NCI-H69 (cell line): ENCODE data around the gene TYW1B.
"Not testable (repeated sequence)": the region's sequence is repeated elsewhere in the genome, so short reads cannot be mapped to it uniquely, and the experiment has no call there.

Experiments used
- DNase-seq: peaks from one replicate; lab custom pipeline; 2025; lab: John Stamatoyannopoulos, UW

Gene TYW1B

GRCh38 chr7:72625721-72626423 lies 202.1 kb downstream of the TYW1B start:
- DNase-seq = peak; percentile 11

- peak; percentile 42 for DNase-seq
Observed at GRCh38 chr7:72622532-72622931, 205.5 kb downstream of the TYW1B start.

GRCh38 chr7:72621761-72622187 lies 206.2 kb downstream of the TYW1B start:
- DNase-seq = peak; percentile 88

- DNase-seq = peak; percentile 31
Observed at GRCh38 chr7:72620923-72621322, 207.1 kb downstream of the TYW1B start.

- DNase-seq = peak; percentile 50
Observed at GRCh38 chr7:72618435-72619180, 209.4 kb downstream of the TYW1B start.

GRCh38 chr7:72609761-72610160 lies 218.2 kb downstream of the TYW1B start:
- DNase-seq = not testable (repeated sequence)

GRCh38 chr7:72607988-72608387 lies 220.0 kb downstream of the TYW1B start:
- not testable (repeated sequence) for DNase-seq

GRCh38 chr7:72605863-72606431 lies 222.1 kb downstream of the TYW1B start:
- not testable (repeated sequence) for DNase-seq

- DNase-seq = not testable (repeated sequence)
Observed at GRCh38 chr7:72604771-72605611, 223.0 kb downstream of the TYW1B start.

GRCh38 chr7:72603476-72603875 lies 224.5 kb downstream of the TYW1B start:
- not testable (repeated sequence) for DNase-seq

- no peak for DNase-seq
Observed at GRCh38 chr7:72603073-72603472, 224.9 kb downstream of the TYW1B start.

GRCh38 chr7:72601683-72602082 lies 226.3 kb downstream of the TYW1B start:
- not testable (repeated sequence) for DNase-seq

GRCh38 chr7:72590023-72590422 lies 238.0 kb downstream of the TYW1B start:
- DNase-seq = not testable (repeated sequence)

GRCh38 chr7:72587267-72587666 lies 240.7 kb downstream of the TYW1B start:
- DNase-seq = not testable (repeated sequence)

- not testable (repeated sequence) for DNase-seq
Observed at GRCh38 chr7:72584576-72584975, 243.4 kb downstream of the TYW1B start.

- DNase-seq = not testable (repeated sequence)
Observed at GRCh38 chr7:72583620-72584361, 244.2 kb downstream of the TYW1B start.

- DNase-seq = not testable (repeated sequence)
Observed at GRCh38 chr7:72580142-72580770, 247.7 kb downstream of the TYW1B start.

- DNase-seq = no peak
Observed at GRCh38 chr7:72577107-72577506, 250.9 kb downstream of the TYW1B start.

GRCh38 chr7:72561988-72562387 lies 266.0 kb downstream of the TYW1B start:
- DNase-seq = not testable (repeated sequence)

- not testable (repeated sequence) for DNase-seq
Observed at GRCh38 chr7:72559546-72559945, 268.5 kb downstream of the TYW1B start.

- peak; percentile 64 for DNase-seq
Observed at GRCh38 chr7:72556733-72557132, 271.3 kb downstream of the TYW1B start.
